ENCODE results near the gene METTL2B.
"Not testable (repeated sequence)": the region's sequence is repeated elsewhere in the genome, so short reads cannot be mapped to it uniquely, and the experiment has no call there.

METTL2B gene

DNA sequence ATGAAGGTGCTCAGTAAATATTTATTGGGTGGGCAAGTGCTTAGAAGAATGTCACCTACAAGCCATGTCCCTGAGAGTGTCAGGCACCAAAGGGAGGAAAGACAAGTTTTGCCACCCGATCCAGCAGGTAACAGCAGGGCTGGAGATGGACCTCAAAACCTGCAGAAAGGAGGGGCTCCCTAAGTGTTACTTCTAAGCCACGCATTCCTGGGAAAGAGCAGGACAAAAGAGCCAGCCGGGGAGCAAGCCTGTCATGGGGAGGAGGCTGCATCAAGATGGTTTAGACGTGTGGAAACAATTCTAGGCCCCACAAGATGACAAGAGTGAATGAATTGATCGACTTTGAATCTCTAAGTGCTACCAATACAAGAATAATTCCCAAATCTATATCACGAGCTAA, 38.7 kb downstream of the METTL2B start:
- DNase-seq (ENCODE audit: low read depth); H3K4me3 ChIP-seq (ENCODE audit: low read depth, low read length): not testable (repeated sequence)

GRCh38 chr7:128517023-128517422, 40.5 kb downstream of the METTL2B start:
- not testable (repeated sequence) for DNase-seq (ENCODE audit: low read depth); H3K4me3 ChIP-seq (ENCODE audit: low read depth, low read length)

GRCh38 chr7:128523226-128523931, 46.8 kb downstream of the METTL2B start:
- H3K4me3 ChIP-seq (ENCODE audit: low read depth, low read length): not testable (repeated sequence)
- DNase-seq (ENCODE audit: low read depth): peak; percentile 25

GRCh38 chr7:128523932-128524524, 47.5 kb downstream of the METTL2B start:
- H3K4me3 ChIP-seq (ENCODE audit: low read depth, low read length); DNase-seq (ENCODE audit: low read depth): not testable (repeated sequence)

- DNase-seq (ENCODE audit: low read depth); H3K4me3 ChIP-seq (ENCODE audit: low read depth, low read length): not testable (repeated sequence)
Measured at GRCh38 chr7:128525584-128525983, 49.0 kb downstream of the METTL2B start.

GRCh38 chr7:128526062-128526466, 49.5 kb downstream of the METTL2B start:
- H3K4me3 ChIP-seq (ENCODE audit: low read depth, low read length); DNase-seq (ENCODE audit: low read depth): not testable (repeated sequence)

DNA sequence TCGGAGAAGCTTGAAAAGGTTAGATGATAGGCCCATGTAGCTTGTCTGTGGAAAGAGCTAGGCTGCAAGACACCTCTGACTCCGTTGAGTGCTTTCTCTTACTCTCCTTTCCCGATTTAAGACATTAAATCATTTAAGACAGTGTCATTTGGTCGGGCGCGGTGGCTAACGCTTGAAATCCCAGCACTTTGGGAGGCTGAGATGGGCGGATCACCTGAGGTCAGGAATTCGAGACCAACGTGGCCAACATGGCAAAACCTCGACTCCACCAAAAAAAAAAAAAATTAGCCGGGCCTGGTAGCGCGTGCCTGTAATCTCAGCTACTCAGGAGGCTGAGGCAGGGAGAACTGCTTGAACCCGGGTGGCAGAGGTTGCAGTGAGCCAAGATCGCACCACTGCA, 52.6 kb downstream of the METTL2B start:
- not testable (repeated sequence) for H3K4me3 ChIP-seq (ENCODE audit: low read depth, low read length); DNase-seq (ENCODE audit: low read depth)

DNA sequence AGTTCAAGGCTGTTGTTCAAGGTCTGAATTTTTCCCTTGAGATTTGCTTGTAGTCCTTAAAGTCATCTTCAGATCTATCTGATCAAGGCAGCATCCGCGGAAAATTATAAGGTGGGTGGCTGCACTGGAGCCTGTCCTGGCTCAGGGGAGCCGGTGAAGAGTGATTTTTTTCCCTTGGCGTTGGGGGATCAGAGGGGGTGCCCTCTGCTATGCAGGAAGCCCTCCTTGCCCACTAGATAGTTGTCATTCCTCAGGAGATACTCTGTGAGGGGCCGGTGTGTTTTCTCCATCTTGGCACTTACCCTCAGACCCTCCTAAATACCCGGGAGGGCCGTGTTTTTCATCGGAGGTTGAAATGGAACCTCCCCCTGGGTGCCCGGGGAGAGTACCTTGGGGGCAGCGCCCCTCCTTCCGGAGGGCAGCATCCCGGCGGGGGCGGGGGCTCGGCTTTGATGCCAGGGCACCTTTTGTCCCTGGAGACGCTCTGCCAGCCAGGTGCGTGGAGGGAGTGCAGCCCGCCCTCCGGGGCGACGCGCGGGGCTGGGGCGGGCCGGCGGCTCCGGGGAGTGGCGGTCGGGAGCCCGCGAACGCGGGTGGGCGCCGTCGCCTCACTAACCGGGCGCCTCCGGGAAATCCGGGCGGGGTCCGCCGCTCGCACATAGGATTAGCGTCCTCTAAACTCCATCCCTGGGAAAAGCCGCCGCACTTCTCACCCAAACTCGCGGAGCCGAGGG, 53.7 kb downstream of the METTL2B start:
- peak overlapping the region; percentile 63 for H3K4me3 ChIP-seq (ENCODE audit: low read depth, low read length)
- not testable (repeated sequence) for DNase-seq (ENCODE audit: low read depth)

GRCh38 chr7:128530855-128531104, 54.2 kb downstream of the METTL2B start:
- no peak for DNase-seq (ENCODE audit: low read depth)
- peak overlapping the region; percentile 63 for H3K4me3 ChIP-seq (ENCODE audit: low read depth, low read length)

DNA sequence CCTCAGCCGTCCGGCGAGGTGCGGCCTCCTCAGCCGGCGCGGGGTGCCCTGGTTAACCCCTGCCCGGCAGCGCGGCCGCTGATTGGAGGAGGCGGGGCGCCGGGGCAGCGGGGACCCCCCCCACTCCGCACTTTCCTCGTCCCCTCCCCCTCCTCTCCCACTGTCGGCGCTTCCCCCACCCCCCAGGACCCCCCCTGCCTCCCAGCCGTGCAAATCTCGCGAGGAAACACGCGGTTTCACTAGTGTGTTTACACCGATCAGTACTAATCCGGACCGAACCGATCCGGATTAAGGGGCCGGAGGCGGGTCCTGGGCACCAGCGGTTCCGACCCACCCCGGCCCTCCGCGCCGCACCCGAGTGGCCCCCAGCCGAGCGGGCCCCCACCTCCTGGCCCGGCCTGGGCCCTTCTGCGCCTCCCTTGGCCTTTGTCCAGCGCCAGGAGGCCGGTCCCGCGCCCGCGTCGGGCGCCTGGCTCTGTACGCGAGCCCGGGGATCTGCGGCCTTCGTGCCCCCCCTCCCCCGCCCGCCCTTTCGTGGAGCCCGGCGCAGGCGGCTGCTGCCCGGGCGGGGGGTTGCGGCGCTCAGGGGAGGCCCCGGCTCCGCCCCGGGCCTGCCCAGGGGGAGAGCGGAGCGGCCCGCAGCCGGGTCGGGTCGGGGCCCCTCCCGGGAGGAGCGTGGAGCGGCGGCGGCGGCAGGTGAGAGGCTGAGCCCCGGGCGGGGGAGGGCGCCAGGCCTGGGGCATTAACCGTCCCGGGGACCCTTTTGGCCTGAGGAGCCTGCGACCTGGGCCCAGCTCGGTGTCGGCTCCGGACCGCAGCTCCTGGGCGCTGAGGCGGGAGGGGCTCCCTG, 54.8 kb downstream of the METTL2B start:
- peak overlapping the region; percentile 63 for H3K4me3 ChIP-seq (ENCODE audit: low read depth, low read length)
- DNase-seq (ENCODE audit: low read depth): peak; percentile 54

GRCh38 chr7:128531955-128532478, 55.5 kb downstream of the METTL2B start:
- DNase-seq (ENCODE audit: low read depth): not testable (repeated sequence)

DNA sequence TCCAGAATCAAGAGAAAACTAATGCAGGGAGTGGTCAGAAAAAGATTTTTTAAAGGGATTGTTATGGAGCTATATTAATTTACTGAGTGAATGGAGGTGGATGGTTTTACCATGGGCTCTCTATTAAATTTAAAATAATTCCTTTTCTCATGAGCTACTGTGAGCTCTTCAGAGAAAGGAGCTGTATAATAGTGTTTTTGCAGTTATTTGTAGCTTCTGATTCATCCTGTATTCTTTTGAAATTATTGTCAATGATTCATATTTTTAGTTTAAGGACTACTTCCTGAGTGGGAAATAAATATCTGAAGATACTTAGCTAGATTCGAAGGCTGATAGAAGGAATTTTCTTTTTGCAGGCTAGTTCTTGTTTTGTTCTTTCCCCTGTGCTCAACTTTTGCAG, 56.4 kb downstream of the METTL2B start:
- peak overlapping the region; percentile 63 for H3K4me3 ChIP-seq (ENCODE audit: low read depth, low read length)
- not testable (repeated sequence) for DNase-seq (ENCODE audit: low read depth)

More at GRCh38 chr7:128531955-128532478, 55.5 kb downstream of the METTL2B start:
- H3K4me3 ChIP-seq (ENCODE audit: low read depth, low read length): peak overlapping the region; percentile 63

- not testable (repeated sequence) for H3K4me3 ChIP-seq (ENCODE audit: low read depth, low read length); DNase-seq (ENCODE audit: low read depth)
Measured at GRCh38 chr7:128537410-128537809, 60.9 kb downstream of the METTL2B start.

- not testable (repeated sequence) for DNase-seq (ENCODE audit: low read depth); H3K4me3 ChIP-seq (ENCODE audit: low read depth, low read length)
Measured at GRCh38 chr7:128542530-128542929, 66.0 kb downstream of the METTL2B start.

DNA sequence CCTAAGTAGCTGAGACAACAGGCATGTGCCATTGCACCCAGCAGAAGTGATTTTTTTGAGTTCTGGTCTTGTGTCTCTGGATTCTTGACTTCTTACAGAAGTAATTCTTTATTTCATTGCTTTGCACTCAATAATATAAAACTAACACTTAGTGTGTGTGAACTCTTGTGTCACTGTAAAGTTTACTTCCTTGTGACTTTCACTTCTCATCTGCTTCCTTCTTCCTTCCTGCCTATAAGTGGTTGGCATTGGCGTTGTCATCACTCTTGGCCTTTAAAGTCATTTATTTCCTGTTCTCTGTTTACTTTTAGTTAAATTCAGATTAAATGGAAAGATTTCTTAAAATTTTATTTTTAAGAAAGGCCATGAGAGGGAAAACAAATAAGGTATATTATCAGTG, 66.8 kb downstream of the METTL2B start:
- not testable (repeated sequence) for DNase-seq (ENCODE audit: low read depth); H3K4me3 ChIP-seq (ENCODE audit: low read depth, low read length)

GRCh38 chr7:128546319-128546851, 69.8 kb downstream of the METTL2B start:
- H3K4me3 ChIP-seq (ENCODE audit: low read depth, low read length); DNase-seq (ENCODE audit: low read depth): not testable (repeated sequence)

GRCh38 chr7:128550920-128551319, 74.4 kb downstream of the METTL2B start:
- H3K4me3 ChIP-seq (ENCODE audit: low read depth, low read length): no peak overlapping the region
- no peak for DNase-seq (ENCODE audit: low read depth)

DNA sequence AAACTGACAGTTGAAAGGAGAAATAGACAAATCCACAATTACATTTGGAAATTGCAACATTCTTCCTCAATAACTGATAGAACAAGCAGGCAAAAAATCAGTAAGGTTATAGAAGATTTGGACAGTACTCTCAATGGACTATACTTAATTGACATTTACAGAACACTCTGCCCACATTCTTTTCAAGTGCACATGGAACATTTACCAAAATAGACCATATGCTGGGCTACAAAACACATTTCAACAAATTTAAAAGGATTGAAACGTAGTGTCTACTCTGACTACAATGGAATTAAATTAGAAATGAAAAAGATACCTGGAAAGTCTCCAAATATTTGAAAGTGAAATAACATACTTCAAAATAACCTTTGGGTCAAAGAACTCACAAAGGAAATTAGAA, 77.8 kb downstream of the METTL2B start:
- DNase-seq (ENCODE audit: low read depth); H3K4me3 ChIP-seq (ENCODE audit: low read depth, low read length): not testable (repeated sequence)

Measured in skeletal muscle cell (primary cell).